ENCODE data around the gene CCDC24.

- TF ChIP-seq CTCF (IDR thresholded peaks at IDR 0.05), result no peak
- no peak for TF ChIP-seq POLR2AphosphoS5 (IDR thresholded peaks at IDR 0.05; ENCODE audit: insufficient read depth in 1 of 2, low read depth in 1 of 2)
These were observed 13.2 kb upstream of the CCDC24 start for GRCh38 chr1:43978264-43978550.
